GM19351 (cell line): ENCODE data around the gene SMARCA2.

Experiments used
- ATAC-seq: cut with Tn5 transposase; IDR thresholded peaks from one replicate; pipeline ENCODE4 v1.9.1; 2021; ENCODE audit warnings: mild to moderate bottlenecking, moderate library complexity; ENCODE audit not compliant: unreplicated experiment

SMARCA2 gene

GRCh38 chr9:2086971-2087370 lies 71.8 kb downstream of the SMARCA2 start:
- peak; percentile 58 for ATAC-seq

GRCh38 chr9:2087500-2088313 lies 72.6 kb downstream of the SMARCA2 start:
- peak; percentile 90 for ATAC-seq

DNA sequence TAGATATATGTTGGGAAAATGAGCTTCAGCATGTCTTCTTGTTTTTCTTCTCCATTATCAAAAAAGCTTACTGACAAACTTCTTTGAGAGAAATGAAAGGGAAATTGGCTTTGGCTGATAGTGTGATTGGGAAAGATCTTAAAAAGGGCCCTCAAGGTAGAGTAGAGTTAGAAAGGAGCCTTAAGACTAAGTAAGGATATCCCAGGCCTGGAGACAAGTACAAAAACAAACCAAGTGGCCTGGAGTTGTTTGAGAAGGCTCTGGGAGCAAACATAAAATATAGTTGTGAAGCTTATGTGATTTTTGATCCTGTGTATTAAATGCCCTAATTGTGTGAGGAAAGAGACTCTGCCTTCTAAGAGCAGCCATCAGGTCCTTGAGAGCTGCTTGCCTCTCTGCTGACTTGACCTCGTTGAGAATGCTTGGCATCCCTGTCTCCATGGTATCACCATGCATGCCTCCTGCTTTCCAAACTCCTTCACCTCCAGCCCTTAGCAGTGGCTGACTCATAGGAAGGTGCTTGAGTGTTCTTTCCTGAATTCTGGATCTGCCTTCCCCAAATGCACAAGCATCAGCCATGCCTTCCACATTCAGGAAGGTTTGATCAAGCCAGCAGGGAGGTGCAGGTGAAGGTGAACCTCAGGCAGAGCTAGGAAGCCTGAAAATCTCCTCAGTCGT lies 78.9 kb downstream of the SMARCA2 start:
- no peak for ATAC-seq

DNA sequence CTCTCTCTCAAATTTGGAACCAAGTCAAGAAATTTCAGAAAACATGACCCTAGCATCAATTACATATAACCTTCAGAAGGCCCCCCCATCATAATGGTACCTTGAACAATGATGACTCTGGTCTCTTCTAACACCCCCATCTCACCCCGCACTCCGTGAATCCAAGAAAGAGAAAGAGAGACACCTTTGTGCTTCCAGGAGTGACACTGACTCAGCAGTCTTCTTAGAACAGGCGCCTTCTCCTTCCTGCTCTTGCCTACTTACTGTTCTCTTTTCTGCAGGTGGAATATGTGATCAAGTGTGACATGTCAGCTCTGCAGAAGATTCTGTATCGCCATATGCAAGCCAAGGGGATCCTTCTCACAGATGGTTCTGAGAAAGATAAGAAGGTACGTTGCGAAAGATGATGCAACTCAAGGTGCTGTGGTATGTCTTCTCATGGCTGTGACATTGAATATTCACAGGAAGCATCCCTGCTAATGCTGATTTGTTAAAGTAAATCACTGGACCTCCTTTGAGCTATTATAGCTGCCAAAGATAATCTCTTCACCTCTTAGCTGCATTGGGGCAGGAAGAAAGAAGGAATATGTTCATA lies 81.3 kb downstream of the SMARCA2 start:
- ATAC-seq, result no peak

- ATAC-seq, result no peak
Measured at GRCh38 chr9:2106666-2107065, 91.5 kb downstream of the SMARCA2 start.

DNA sequence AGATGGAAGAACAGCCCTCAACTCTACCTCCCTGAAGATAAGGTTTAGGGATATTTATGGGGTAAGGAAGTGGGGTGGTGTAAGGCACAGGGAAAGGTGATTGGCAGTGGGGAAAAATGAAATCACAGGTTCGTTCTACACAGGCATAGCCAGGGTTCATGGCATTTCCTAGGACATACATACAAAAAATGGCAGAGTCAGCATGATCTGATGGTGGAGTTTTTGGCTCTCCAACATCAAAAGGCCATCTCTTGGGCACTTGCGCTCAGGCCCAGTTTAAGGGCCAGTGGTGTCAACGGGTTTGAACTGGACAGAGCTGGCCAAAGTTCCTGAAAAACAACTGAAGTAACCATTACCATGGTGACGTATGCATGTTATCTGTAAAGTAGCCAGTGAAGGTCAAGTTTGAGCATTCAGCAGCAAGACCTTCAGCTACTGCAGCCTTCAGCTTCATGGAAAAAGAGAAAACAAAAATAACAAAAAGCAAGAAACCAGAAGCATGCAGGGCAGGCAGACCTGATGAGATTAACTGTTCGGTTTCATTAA lies 92.8 kb downstream of the SMARCA2 start:
- ATAC-seq, result no peak

- no peak for ATAC-seq
Measured at GRCh38 chr9:2109069-2109650, 94.0 kb downstream of the SMARCA2 start.

GRCh38 chr9:2110036-2110435 lies 94.9 kb downstream of the SMARCA2 start:
- no peak for ATAC-seq

DNA sequence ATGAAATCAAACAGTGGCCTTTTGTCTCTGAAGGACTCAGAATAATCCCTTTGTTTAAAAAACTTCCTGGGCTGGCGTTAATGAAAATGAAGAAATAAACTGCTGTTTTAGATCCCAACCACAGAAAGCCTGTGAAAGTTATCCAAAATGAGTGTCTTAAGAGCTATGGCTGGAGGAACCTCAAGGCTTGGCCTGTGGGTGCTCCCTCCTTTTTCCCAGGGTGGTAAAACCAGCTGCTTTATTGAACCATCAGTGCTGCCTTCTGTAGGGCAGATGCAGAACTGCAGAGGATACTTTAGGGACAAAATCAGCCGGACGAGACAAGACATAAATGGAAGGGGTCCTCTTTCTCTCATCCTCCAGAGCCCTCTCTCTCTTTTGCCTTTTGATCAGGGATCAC lies 100.9 kb downstream of the SMARCA2 start:
- ATAC-seq, result no peak

- no peak for ATAC-seq
Measured at GRCh38 chr9:2117527-2117926, 102.4 kb downstream of the SMARCA2 start.

GRCh38 chr9:2119566-2119965 lies 104.4 kb downstream of the SMARCA2 start:
- ATAC-seq, result no peak

GRCh38 chr9:2120926-2121689 lies 106.0 kb downstream of the SMARCA2 start:
- ATAC-seq, result no peak

GRCh38 chr9:2122299-2122698 lies 107.2 kb downstream of the SMARCA2 start:
- no peak for ATAC-seq

DNA sequence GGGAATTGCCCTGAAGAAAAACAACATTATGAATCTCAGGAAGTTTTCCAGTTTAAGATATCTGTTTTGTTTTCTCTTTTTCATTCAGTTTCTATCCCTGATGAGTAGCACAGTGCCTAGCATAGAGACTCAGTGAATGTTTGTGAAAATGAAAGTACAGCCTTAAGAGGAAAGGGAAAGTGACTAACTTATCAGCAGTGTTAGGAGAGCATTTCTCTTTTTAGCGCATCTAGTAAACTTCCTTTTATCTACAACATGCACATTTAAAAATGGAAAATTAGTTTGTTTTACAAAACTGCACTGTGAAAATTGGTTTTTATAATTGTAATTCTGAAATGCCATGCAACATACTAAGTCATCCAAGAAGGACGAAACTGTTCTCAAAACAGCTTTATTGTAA lies 110.8 kb downstream of the SMARCA2 start:
- ATAC-seq, result peak; percentile 92

DNA sequence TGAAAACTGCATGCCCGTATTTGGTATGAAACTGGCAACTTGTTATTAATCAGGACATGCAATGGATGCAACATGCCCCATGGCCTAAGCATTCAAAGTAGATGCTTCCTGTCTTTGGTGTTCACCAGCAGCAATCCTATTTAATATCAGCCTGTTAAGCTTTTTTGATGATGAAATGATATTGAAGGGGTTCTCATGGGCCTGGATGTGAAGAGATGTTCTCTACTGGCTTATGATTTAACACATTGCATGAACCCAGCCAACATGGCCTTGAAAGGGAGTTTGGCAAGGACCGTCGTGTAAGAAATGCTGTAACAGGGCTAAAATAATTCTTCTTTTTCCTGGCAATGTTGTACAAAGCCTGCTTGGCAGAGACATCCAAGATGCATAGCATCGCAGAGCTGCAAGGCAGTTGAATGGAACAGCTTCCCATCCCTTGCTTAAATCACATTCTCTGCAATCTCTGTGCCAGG lies 111.2 kb downstream of the SMARCA2 start:
- ATAC-seq, result no peak

DNA sequence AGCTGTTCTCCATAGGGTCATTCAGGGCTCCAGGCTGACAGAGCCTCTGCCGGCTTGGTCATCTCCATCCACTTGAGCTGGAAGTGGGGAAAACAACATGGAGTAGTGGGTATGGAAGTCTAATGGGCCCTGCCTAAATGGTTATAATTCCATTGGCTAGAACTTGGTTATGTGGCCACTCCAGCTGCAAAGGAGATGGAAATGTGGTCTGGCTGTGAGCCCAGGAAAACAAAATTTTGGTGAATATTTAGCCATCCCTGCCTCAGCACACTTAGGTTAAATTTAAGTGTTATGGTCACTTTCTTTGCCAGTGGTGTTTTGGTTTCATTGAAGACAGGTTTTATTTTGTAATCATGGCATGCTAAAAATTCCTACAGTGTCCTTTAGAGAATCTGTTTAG lies 112.3 kb downstream of the SMARCA2 start:
- no peak for ATAC-seq

DNA sequence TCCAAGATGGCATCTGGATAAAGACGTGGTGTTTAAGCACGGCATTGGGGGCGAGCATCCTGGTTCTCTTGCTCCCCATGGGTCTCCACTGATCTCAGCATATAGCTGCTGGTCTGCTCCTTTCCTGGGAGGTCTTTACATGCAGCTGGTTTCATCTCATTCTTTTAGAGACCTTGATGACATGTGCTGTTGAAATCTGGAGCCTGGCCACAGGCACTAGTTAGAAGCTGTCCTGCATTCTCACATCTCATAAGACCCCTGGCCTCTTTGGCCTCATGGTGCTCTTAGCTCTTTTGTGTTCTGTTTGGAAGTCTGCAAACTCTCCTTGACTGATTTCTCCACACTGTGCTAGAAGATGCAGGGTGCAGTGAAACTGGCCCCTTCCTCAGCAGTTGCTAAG lies 113.0 kb downstream of the SMARCA2 start:
- no peak for ATAC-seq

GRCh38 chr9:2128618-2129017 lies 113.5 kb downstream of the SMARCA2 start:
- no peak for ATAC-seq

GRCh38 chr9:2130941-2131340 lies 115.8 kb downstream of the SMARCA2 start:
- no peak for ATAC-seq

DNA sequence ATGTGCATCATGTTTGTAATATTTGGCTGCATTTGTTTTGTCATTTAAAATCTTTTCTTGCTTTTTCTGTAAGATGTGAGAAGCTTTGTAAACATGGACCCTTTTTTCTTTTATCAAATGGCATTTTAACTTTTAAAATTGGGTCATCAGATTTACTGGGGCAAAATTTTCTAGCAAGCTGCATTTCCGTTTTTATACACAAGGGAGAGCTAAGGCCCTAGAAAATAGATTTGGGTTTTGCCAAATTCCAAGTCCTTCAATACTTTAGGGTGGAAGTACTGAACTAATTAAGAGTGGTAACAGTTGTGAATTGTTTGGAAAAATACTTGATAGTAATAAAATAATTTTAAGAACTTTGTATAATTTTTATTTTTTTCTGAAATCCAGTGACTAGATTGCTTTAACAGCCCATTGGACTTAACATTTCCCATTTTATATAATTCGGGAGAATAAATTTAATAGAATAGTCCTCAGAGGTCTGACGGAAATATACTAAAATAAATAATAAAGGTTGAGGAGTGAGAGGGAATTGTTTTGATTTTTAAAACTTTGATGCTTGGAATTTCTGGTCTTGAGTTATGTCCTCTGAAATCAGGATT lies 117.4 kb downstream of the SMARCA2 start:
- ATAC-seq, result no peak
